Suprapubic skin (tissue), 4 donors: ENCODE measurements around the gene SEPTIN5. TPM values are rescaled to one million over a fixed set of nuclear protein-coding genes. Genes with fewer than 3 reads are reported as not detected.

Experiments used
- DNase-seq, 2 donors: peaks; one replicate each; pipeline ENCODE4 v3.0.0-alpha.2; 2019; ENCODE audit warnings: low spot score in 2 of 2
- H3K27ac ChIP-seq: fragments of 200-600 bp; sonication (generic); one replicate; pipeline ENCODE4 v1.5.1; 2019
- H3K27me3 ChIP-seq: fragments of 200-600 bp; sonication (generic); one replicate; pipeline ENCODE4 v1.5.1; 2019
- H3K36me3 ChIP-seq: fragments of 200-600 bp; sonication (generic); one replicate; pipeline ENCODE4 v1.5.1; 2019
- H3K4me1 ChIP-seq: fragments of 200-600 bp; sonication (generic); one replicate; pipeline ENCODE4 v1.5.1; 2019
- H3K4me3 ChIP-seq: fragments of 200-600 bp; sonication (generic); one replicate; pipeline ENCODE4 v1.5.1; 2019; ENCODE audit warnings: mild to moderate bottlenecking
- H3K9me3 ChIP-seq: fragments of 200-600 bp; sonication (generic); one replicate; pipeline ENCODE4 v1.5.1; 2019
- CTCF ChIP-seq, 2 donors: fragments of 200-600 bp in 1 of 2; fragments of 450-650 bp in 1 of 2; sonication (generic) in 1 of 2; IDR thresholded peaks; one replicate each; pipeline ENCODE4 v1.5.1; 2016 to 2019; ENCODE audit warnings: antibody characterized with exemption in 2 of 2, mild to moderate bottlenecking in 1 of 2, moderate library complexity in 1 of 2
- EP300 ChIP-seq: sonication (generic); formaldehyde crosslinking; IDR thresholded peaks from one replicate; pipeline ENCODE4 v1.6.1; 2017; ENCODE audit warnings: antibody characterized with exemption
- POLR2A ChIP-seq, 2 donors: fragments of 450-650 bp; IDR thresholded peaks; one replicate each; pipeline ENCODE4 v1.6.1; 2017; ENCODE audit warnings: antibody characterized with exemption in 2 of 2, mild to moderate bottlenecking in 2 of 2, moderate library complexity in 2 of 2
- POLR2AphosphoS5 ChIP-seq, 3 donors: sonication (generic); formaldehyde crosslinking; IDR thresholded peaks; one replicate each; pipeline ENCODE4 v1.6.1; 2017; ENCODE audit warnings: antibody characterized with exemption in 3 of 3
- WGBS: methylation state at CpG from one replicate; pipeline ENCODE4 v1.1.5; 2018; 5-methylcytosine and 5-hydroxymethylcytosine counted together
- total RNA-seq, 4 donors: library from RNA; depleted of rRNA; stranded (reverse); fragments of >200 nt; gene quantifications; one replicate each; pipeline ENCODE4 v1.1.0, GENCODE V29; 2016

Gene SEPTIN5
- total RNA-seq, 4 donors from 2014 or later, result 89.0 to 147 (median 129) TPM

- H3K4me3 ChIP-seq, result no peak overlapping the region
- peaks cover 15% of the 10 kb centered on the region for H3K27me3 ChIP-seq
- no CpG with 5 or more reads among the region's 1 CpG for WGBS
- H3K9me3 ChIP-seq, result no peaks in the 10 kb centered on the region
- H3K27ac ChIP-seq, result no peak overlapping the region
- TF ChIP-seq POLR2AphosphoS5 (IDR thresholded peaks at IDR 0.05), result no peak
- TF ChIP-seq POLR2A (IDR thresholded peaks at IDR 0.05), result no peak
- TF ChIP-seq EP300, result no peak
- TF ChIP-seq CTCF (IDR thresholded peaks at IDR 0.05), result no peak
- no peak for DNase-seq
- peaks cover 47% of the 10 kb centered on the region for H3K4me1 ChIP-seq
- H3K36me3 ChIP-seq, result peaks cover 9% of the 10 kb centered on the region
These were observed 2.5 kb downstream of the SEPTIN5 start for GRCh38 chr22:19716829-19717105.

- peaks cover 47% of the 10 kb centered on the region for H3K4me1 ChIP-seq
- 73% methylated on average over 6 of the region's 9 CpGs for WGBS
- no peak for DNase-seq
- H3K27me3 ChIP-seq, result peaks cover 20% of the 10 kb centered on the region
- H3K4me3 ChIP-seq, result no peak overlapping the region
- H3K9me3 ChIP-seq, result no peaks in the 10 kb centered on the region
- H3K27ac ChIP-seq, result no peak overlapping the region
- H3K36me3 ChIP-seq, result peaks cover 13% of the 10 kb centered on the region
- TF ChIP-seq EP300 (no peak), CTCF (IDR thresholded peaks at IDR 0.05) (no peak), POLR2AphosphoS5 (IDR thresholded peaks at IDR 0.05) (no peak), POLR2A (IDR thresholded peaks at IDR 0.05) (no peak)
These were observed 2.9 kb downstream of the SEPTIN5 start for GRCh38 chr22:19717181-19717580.

- WGBS, result 17% methylated on average over 11 of the region's 96 CpGs
- H3K4me1 ChIP-seq, result peaks cover 51% of the 10 kb centered on the region
These were observed 3.6 kb downstream of the SEPTIN5 start for GRCh38 chr22:19717691-19718455.

GRCh38 chr22:19718456-19719049 is 4.2 kb downstream of the SEPTIN5 start:
- H3K4me3 ChIP-seq, result peak overlapping the region; percentile 76
- H3K27me3 ChIP-seq, result peaks cover 27% of the 10 kb centered on the region
- peaks cover 22% of the 10 kb centered on the region for H3K36me3 ChIP-seq
- no peak for DNase-seq
- TF ChIP-seq CTCF (IDR thresholded peaks at IDR 0.05), result no peak
- TF ChIP-seq POLR2A (IDR thresholded peaks at IDR 0.05), result no peak
- TF ChIP-seq EP300, result no peak
- TF ChIP-seq POLR2AphosphoS5 (IDR thresholded peaks at IDR 0.05), result no peak
- no CpG with 5 or more reads among the region's 70 CpGs for WGBS
- H3K9me3 ChIP-seq, result no peaks in the 10 kb centered on the region
- no peak overlapping the region for H3K27ac ChIP-seq
- peaks cover 57% of the 10 kb centered on the region for H3K4me1 ChIP-seq

More at GRCh38 chr22:19717691-19718455, 3.6 kb downstream of the SEPTIN5 start:
- H3K9me3 ChIP-seq, result no peaks in the 10 kb centered on the region
- H3K27me3 ChIP-seq, result peaks cover 25% of the 10 kb centered on the region
- peak overlapping the region; percentile 76 for H3K4me3 ChIP-seq
- DNase-seq, result no peak
- no peak overlapping the region for H3K27ac ChIP-seq
- TF ChIP-seq CTCF (IDR thresholded peaks at IDR 0.05), result peak; percentile 89 to 99
- no peak for TF ChIP-seq EP300
- peaks cover 20% of the 10 kb centered on the region for H3K36me3 ChIP-seq

GRCh38 chr22:19719050-19719482 is 4.8 kb downstream of the SEPTIN5 start:
- Histone ChIP-seq H3K36me3 (peaks cover 22% of the 10 kb centered on the region), H3K4me3 (peak overlapping the region; percentile 76), H3K27me3 (peaks cover 32% of the 10 kb centered on the region), H3K4me1 (peaks cover 57% of the 10 kb centered on the region), H3K27ac (no peak overlapping the region), H3K9me3 (no peaks in the 10 kb centered on the region)
- no peak for TF ChIP-seq POLR2AphosphoS5 (IDR thresholded peaks at IDR 0.05)
- TF ChIP-seq CTCF (IDR thresholded peaks at IDR 0.05), result no peak
- no peak for TF ChIP-seq EP300
- TF ChIP-seq POLR2A (IDR thresholded peaks at IDR 0.05), result no peak
- WGBS, result 45% methylated on average over 12 of the region's 31 CpGs
- DNase-seq, result no peak
